ENCODE data around the gene MBL2. TPM values are rescaled to one million over a fixed set of nuclear protein-coding genes. Genes with fewer than 3 reads are reported as not detected.

The MBL2 gene
- polyA plus RNA-seq, 4 donors, result 0.23 TPM; not detected in 3

- no peak for DNase-seq (ENCODE audit: low read depth in 4 of 4, low spot score in 3 of 4)
Observed at GRCh38 chr10:52774600-52775106, 2.1 kb upstream of the MBL2 start.

- no peak for DNase-seq (ENCODE audit: low read depth in 4 of 4, low spot score in 3 of 4)
Observed at GRCh38 chr10:52774182-52774581, 1.6 kb upstream of the MBL2 start.

- no peak for DNase-seq (ENCODE audit: low read depth in 4 of 4, low spot score in 3 of 4)
Observed at GRCh38 chr10:52771534-52772445, 794 bp downstream of the MBL2 start.

- DNase-seq (ENCODE audit: low read depth in 4 of 4, low spot score in 3 of 4), result no peak
Observed at GRCh38 chr10:52770904-52771303, 1.7 kb downstream of the MBL2 start.

GRCh38 chr10:52769966-52770365 lies 2.6 kb downstream of the MBL2 start:
- no peak for DNase-seq (ENCODE audit: low read depth in 4 of 4, low spot score in 3 of 4)

- no peak for DNase-seq (ENCODE audit: low read depth in 4 of 4, low spot score in 3 of 4)
Observed at GRCh38 chr10:52768001-52768532, 4.5 kb downstream of the MBL2 start.

- DNase-seq (ENCODE audit: low read depth in 4 of 4, low spot score in 3 of 4), result no peak
Observed at GRCh38 chr10:52762088-52762487, 10.5 kb downstream of the MBL2 start.

DNA sequence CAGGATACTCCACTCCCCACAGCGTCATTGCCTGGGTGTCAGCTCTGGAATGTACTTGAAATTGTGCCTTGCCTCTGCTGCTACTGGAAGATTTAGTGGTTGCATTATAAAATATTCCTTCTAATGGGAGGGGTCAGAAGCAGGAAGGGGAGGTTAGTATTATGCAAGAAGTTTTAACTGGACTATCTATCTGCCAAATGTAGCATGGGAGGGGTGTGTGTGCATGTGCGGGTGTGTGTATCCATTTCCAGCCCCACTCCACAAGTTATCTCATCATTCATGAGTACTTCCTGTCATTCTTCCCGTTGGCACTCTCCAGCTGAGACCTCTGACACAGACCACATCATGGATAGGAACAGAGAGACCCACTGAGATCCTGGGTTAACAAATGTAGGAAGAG lies 13.4 kb downstream of the MBL2 start:
- DNase-seq (ENCODE audit: low read depth in 4 of 4, low spot score in 3 of 4), result no peak

DNA sequence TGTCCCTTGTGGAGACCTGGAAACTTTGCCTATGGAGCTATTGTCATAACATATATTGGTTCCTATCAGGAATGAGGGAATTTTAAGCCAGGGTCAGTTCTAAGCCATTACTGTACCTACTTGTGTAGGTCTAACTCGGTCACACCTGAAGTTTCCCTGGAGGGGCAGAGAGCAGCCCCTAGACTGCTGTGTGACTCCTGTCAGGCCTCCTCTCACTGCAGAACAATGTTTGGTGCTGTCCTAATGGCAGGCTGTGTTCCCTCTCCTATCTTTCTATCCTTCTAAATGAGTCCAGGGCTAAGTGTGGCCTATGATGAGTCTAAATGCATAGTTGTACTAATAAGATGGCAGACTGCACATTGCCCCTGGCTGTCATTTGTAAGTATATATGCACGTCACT lies 14.2 kb downstream of the MBL2 start:
- DNase-seq (ENCODE audit: low read depth in 4 of 4, low spot score in 3 of 4), result no peak

DNA sequence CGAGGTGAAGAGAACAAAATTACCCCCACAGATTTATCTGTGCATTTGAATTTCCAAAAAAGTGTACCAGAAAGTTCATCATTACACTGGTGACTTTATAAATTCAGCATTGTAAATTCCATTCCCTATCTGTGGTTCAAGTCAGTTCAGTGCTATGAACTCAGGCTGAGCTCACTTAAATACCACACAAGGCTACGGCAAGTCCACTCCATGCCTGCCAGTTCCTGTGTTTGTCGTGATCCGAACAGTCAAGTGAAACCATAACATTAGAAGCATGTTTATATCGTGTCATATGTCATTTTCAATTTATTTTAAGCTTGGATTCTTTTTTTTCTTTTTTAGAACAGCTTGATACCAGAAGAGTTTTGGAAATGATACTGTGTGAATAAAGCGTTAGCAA lies 14.8 kb downstream of the MBL2 start:
- no peak for DNase-seq (ENCODE audit: low read depth in 4 of 4, low spot score in 3 of 4)

- DNase-seq (ENCODE audit: low read depth in 4 of 4, low spot score in 3 of 4), result no peak
Observed at GRCh38 chr10:52756966-52757365, 15.6 kb downstream of the MBL2 start.

- no peak for DNase-seq (ENCODE audit: low read depth in 4 of 4, low spot score in 3 of 4)
Observed at GRCh38 chr10:52756295-52756694, 16.3 kb downstream of the MBL2 start.

- DNase-seq (ENCODE audit: low read depth in 4 of 4, low spot score in 3 of 4), result no peak
Observed at GRCh38 chr10:52755297-52756062, 17.1 kb downstream of the MBL2 start.

DNA sequence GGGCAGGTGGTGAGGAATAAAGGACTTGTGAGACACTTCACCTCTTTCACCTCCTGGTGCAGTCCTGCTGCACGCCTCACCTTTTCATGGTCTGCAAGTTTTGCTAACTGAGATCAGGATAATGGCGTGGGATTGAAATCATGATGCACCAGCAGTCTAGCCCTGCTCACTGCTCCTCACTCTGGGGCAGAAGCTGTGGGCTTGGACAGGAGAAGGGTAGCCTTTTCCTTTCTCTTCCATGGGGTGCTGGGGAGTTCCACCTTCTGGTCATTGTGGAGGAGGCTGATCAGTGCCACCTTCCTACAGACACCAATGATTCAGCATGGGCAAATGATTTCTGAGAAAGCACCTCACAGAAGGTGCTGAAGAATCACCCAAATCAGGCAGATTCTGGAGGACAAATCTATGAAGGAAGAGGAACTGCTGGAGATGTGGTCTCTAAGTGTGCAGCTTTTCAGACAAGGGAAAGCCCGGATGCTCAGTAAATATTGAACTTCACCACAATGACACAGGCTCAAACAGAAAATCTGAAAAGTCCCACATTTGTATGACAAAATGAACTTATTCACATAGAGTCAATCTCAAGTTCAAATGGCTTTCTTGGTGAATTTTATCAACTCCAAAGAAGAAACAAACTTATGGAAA lies 19.7 kb downstream of the MBL2 start:
- no peak for DNase-seq (ENCODE audit: low read depth in 4 of 4, low spot score in 3 of 4)

GRCh38 chr10:52752261-52752660 lies 20.3 kb downstream of the MBL2 start:
- no peak for DNase-seq (ENCODE audit: low read depth in 4 of 4, low spot score in 3 of 4)

GRCh38 chr10:52751337-52751736 lies 21.2 kb downstream of the MBL2 start:
- DNase-seq (ENCODE audit: low read depth in 4 of 4, low spot score in 3 of 4), result no peak

GRCh38 chr10:52750629-52751028 lies 22.0 kb downstream of the MBL2 start:
- DNase-seq (ENCODE audit: low read depth in 4 of 4, low spot score in 3 of 4), result no peak

DNA sequence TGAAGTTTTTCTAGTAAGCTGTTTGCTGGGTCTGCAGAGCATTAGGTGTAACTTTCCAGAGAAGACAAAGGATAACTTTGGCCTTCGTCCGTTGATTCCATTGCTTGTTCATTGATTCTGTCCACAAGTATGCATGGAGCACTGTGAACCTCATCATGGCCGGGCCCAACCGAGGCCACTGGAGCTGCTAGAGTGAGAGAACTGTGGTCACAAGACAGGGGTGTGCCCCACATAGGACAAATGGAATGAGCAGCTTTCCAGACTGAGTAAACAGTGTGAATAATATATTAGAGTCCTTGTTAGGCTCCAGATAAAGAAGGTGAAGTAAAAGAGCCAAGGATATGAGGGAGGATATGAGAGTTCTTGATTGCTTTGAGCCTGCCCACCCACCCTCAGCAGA lies 24.9 kb downstream of the MBL2 start:
- DNase-seq (ENCODE audit: low read depth in 4 of 4, low spot score in 3 of 4), result no peak

DNA sequence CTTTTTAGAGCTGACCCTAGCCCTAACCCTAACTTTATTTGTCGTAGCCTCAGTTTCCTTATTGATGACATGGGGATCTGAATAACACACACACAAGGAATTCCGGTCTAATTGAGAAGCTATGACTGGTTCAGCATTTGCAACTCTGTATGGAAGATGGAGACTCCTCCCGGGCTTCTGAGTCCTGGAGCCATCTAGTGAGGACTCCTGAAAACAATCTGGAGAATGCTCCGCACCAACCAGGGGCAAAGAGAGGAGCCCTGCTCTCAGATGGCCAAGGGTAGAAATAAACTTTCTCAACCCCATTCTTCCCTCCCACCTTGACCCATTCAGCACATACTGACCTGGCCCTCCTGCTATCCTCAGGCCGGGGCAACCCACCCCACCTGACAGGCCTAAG lies 26.4 kb downstream of the MBL2 start:
- no peak for DNase-seq (ENCODE audit: low read depth in 4 of 4, low spot score in 3 of 4)

DNA sequence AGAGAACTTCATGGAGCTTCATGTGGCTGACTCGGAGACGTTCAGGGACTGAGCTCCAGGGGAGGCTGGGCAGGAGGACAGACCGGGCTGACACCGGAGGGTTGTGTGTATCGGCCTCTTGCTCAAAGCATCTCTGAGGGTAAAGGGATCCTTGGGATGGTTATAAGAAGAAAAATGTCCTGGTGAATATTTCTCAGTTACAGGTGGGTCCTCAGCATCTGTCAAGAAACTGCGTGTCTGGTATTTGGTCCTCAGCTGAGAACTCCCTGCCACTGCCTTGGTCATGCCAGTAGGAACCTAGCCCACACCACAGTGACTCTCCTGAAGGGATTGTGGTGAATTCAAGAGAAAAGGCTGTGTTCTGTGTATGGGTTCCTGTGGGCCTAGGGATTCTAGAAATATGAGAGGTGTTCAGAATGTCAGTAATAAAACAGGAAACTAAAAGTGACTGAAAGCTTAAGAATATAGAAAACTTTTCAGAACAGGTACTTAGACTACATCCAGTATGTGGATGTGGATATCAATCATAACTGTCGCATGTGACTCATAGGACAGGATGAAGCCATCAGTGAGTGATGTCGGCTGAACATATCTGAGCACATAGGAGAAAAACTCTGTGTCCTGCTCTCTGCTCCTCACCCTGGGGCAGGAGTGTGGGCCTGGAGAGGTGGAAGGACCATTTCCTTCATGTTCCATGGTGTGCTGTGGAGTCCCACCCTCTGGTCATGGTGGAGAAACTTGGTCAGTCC lies 28.4 kb downstream of the MBL2 start:
- DNase-seq (ENCODE audit: low read depth in 4 of 4, low spot score in 3 of 4), result no peak

Measured in left renal pelvis (tissue), 4 donors.